GM12801 (cell line): ENCODE data around the gene PSTPIP2.

Experiments
- TF ChIP-seq, protein P1 (sequence below): IDR thresholded peaks from one replicate; pipeline ENCODE4 v1.5.1; 2011; ENCODE audit warnings: control low read depth; ENCODE audit not compliant: insufficient read length; ENCODE audit errors: extremely low read depth

PSTPIP2 gene

DNA sequence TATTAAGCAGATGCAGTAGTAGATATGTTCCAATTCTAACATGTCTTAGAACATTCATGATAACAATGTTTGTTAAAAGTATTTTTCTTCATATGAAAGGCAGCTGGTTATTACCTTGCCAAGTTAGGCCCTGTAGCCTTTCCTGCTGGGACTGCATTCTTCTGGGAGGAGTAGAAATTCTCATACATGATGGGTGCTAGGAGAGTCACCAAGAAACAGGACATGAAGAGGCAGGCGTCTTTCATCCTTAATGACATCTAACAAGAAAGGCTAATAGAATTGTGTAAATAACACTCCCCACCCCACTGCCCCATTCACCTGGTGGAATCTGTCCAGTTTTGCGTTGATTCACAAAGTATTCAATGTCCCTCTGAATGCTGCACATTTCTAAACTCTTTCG lies 80.3 kb downstream of the PSTPIP2 start:
- TF ChIP-seq, protein P1, sequence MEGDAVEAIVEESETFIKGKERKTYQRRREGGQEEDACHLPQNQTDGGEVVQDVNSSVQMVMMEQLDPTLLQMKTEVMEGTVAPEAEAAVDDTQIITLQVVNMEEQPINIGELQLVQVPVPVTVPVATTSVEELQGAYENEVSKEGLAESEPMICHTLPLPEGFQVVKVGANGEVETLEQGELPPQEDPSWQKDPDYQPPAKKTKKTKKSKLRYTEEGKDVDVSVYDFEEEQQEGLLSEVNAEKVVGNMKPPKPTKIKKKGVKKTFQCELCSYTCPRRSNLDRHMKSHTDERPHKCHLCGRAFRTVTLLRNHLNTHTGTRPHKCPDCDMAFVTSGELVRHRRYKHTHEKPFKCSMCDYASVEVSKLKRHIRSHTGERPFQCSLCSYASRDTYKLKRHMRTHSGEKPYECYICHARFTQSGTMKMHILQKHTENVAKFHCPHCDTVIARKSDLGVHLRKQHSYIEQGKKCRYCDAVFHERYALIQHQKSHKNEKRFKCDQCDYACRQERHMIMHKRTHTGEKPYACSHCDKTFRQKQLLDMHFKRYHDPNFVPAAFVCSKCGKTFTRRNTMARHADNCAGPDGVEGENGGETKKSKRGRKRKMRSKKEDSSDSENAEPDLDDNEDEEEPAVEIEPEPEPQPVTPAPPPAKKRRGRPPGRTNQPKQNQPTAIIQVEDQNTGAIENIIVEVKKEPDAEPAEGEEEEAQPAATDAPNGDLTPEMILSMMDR: no peak

DNA sequence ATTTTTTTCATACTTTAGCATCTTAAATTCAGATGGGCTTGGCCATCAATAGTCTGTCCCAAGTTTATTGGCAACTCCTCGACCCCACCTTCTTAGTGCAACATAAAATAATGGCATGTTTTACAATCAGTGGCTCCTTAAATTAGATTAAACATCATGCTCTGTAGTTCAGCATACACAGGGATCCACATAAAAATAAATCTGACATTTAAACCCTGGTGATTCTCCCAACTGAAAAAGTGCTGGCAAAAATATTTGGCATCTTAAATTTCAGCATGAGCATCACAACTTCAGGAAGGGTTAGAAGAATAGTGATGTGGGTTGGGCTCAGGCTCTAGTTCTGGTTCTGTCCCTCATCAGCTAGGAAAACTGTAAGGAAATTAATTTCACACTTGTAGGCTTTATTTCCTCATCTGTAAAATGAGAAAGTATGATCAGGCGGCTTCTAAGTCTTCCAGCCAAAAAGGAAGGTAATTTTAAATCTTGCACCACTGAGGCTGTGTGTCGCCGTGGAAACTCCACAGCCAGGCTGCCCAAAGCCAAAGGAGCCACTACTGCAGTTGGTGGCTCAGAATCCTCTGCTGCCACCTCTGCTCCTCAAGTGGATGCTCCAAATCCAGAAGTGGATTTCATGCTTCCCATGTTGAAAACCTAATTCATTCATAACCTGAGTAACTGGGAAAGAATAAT lies 87.4 kb downstream of the PSTPIP2 start:
- TF ChIP-seq, protein P1: no peak

DNA sequence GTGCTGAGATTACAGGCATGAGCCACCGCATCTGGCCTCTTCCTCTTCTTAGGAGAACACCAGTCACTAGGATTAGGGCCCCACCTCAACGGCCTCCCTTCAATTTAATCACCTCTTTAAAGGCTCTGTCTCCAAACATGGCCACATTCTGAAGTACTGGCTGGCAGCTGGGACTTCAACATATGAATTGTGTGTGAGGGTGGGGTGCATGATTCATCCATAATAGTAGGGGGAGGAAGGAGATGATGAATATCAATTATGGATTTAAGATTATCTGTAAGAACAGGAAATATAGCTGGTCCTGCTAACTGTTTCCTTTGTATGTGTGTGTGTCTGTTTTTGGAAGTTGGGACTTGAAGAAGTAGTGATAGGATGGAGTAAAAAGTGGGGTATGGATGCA lies 90.2 kb downstream of the PSTPIP2 start:
- TF ChIP-seq, protein P1: no peak

DNA sequence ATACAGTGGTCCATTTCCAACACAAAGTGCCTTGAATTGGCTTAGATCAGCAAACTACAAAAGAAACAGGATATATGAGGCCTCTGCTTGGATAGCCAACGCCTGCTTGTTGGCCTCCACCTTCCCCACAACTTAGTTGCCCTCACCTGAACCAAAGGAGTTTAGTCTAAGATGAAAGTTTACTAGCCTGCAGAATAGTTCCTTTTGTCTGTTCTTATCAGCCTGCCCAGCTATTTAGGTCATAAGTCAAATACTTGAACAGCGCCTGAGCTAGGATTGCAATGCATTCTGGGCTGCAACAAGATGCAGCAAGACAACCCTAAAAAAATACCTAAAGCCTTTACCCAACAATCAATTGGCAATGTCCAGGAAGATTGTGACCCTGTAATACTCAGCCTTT lies 91.8 kb downstream of the PSTPIP2 start:
- TF ChIP-seq, protein P1: no peak

DNA sequence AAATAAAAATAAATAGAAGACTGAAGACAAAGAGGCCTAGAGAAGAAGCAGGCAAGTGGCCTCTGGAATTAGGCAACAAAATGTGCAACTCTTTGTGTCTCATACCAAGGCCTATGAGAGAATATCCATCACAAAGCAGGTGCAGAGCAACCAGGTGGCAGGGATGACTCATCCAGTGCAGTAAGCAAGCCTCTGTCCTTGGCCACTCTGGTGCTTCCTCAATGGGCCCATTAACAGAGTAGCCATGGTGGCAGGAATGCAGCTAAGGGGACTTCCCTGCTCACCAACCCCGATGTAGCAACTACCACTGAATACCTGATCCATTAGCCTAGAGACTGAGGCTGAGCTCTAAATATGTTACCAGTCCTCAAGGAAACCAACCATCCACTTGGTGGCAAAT lies 94.0 kb downstream of the PSTPIP2 start:
- TF ChIP-seq, protein P1: no peak

DNA sequence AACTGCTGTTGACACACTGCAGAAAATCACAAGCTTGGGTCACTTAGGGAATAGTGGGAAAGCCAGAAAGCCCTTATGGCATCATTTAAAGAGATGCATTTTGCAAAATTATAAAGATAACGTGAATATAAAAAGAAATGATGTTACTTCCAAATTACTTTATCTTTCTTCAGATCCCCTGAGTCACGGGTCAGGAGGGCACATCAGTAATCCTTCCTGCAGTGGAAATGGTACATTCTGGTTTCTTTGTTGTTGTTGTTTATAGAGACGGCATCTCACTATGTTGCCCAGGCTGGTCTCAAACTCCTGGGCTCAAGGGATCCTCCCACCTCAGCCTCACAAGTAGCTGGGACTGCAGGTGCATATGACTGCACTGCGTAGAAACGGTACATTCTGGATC lies 95.1 kb downstream of the PSTPIP2 start:
- TF ChIP-seq, protein P1: no peak

DNA sequence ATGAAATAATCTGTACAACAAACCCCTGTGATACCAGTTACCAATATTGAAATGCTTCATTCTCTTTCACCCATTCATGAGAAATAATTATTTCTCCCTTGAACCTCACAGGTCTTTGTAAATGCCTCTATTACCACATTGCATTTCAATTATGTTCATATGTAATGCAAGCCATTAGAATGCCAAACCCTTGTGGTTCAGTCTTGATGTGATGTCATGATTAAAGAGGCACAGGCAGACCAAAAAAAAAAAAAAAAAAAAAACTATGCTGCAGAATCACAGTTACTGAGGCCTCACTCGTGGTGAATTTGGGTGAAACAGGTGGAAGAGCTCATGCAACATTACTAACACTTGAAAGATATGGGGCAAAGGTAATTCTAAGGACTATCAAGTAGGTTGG lies 95.5 kb downstream of the PSTPIP2 start:
- TF ChIP-seq, protein P1: no peak
